ENCODE results near the gene HMGB4.

The HMGB4 gene

GRCh38 chr1:33826711-33827110, 37.2 kb upstream of the HMGB4 start:
- Histone ChIP-seq H3K4me1 (ENCODE audit: insufficient read depth, low read length, poor library complexity, severe bottlenecking) (no peaks in the 10 kb centered on the region), H3F3A (ENCODE audit: low read depth) (no peaks in the 10 kb centered on the region), H3K9me3 (ENCODE audit: insufficient read depth, low read depth, low read length) (peaks cover 6% of the 10 kb centered on the region; the same call in 1 of the 2 replicates)

GRCh38 chr1:33828059-33828458, 35.8 kb upstream of the HMGB4 start:
- H4K20me1 ChIP-seq (ENCODE audit: insufficient read depth, low read length, poor library complexity, severe bottlenecking): no peaks in the 10 kb centered on the region
- TF ChIP-seq CTCF (conservative IDR thresholded peaks at IDR 0.05; ENCODE audit: low read length) (no peak), EZH2phosphoT487 (IDR thresholded peaks at IDR 0.05; ENCODE audit: borderline replicate concordance) (no peak)
- H3K4me3 ChIP-seq (ENCODE audit: low read length, poor library complexity, severe bottlenecking): no peak overlapping the region

More at GRCh38 chr1:33826711-33827110, 37.2 kb upstream of the HMGB4 start:
- TF ChIP-seq CTCF (conservative IDR thresholded peaks at IDR 0.05; ENCODE audit: low read length): no peak
- TF ChIP-seq EZH2phosphoT487 (IDR thresholded peaks at IDR 0.05; ENCODE audit: borderline replicate concordance): no peak
- Histone ChIP-seq H3K9ac (ENCODE audit: low read depth, low read length, poor library complexity, severe bottlenecking) (no peak overlapping the region), H3K9me2 (replicated peaks; ENCODE audit: low read depth, low read length) (no peaks in the 10 kb centered on the region), H3K36me3 (ENCODE audit: insufficient read depth, low read length) (no peaks in the 10 kb centered on the region), H3K79me2 (ENCODE audit: insufficient read depth, low read length) (no peaks in the 10 kb centered on the region), H3K27me3 (ENCODE audit: insufficient read depth, low read length, poor library complexity, severe bottlenecking) (no peaks in the 10 kb centered on the region), H3K4me3 (ENCODE audit: low read length, poor library complexity, severe bottlenecking) (no peak overlapping the region), H3K4me2 (ENCODE audit: low read depth, low read length, poor library complexity, severe bottlenecking) (no peak overlapping the region), H4K20me1 (ENCODE audit: insufficient read depth, low read length, poor library complexity, severe bottlenecking) (no peaks in the 10 kb centered on the region), H2AFZ (ENCODE audit: low read length) (no peak overlapping the region)

GRCh38 chr1:33828654-33829053, 35.2 kb upstream of the HMGB4 start:
- no peaks in the 10 kb centered on the region for H3K79me2 ChIP-seq (ENCODE audit: insufficient read depth, low read length)
- H3K9me2 ChIP-seq (replicated peaks; ENCODE audit: low read depth, low read length): no peaks in the 10 kb centered on the region
- H3K9me3 ChIP-seq (ENCODE audit: insufficient read depth, low read depth, low read length): peaks cover 6% of the 10 kb centered on the region; the same call in 1 of the 2 replicates
- H3K9ac ChIP-seq (ENCODE audit: low read depth, low read length, poor library complexity, severe bottlenecking): no peak overlapping the region
- H3K4me3 ChIP-seq (ENCODE audit: low read length, poor library complexity, severe bottlenecking): no peak overlapping the region
- no peak overlapping the region for H3K4me2 ChIP-seq (ENCODE audit: low read depth, low read length, poor library complexity, severe bottlenecking)
- H3F3A ChIP-seq (ENCODE audit: low read depth): no peaks in the 10 kb centered on the region
- H3K27me3 ChIP-seq (ENCODE audit: insufficient read depth, low read length, poor library complexity, severe bottlenecking): no peaks in the 10 kb centered on the region
- H3K4me1 ChIP-seq (ENCODE audit: insufficient read depth, low read length, poor library complexity, severe bottlenecking): no peaks in the 10 kb centered on the region
- H4K20me1 ChIP-seq (ENCODE audit: insufficient read depth, low read length, poor library complexity, severe bottlenecking): no peaks in the 10 kb centered on the region
- TF ChIP-seq CTCF (conservative IDR thresholded peaks at IDR 0.05; ENCODE audit: low read length): no peak
- TF ChIP-seq EZH2phosphoT487 (IDR thresholded peaks at IDR 0.05; ENCODE audit: borderline replicate concordance): no peak
- H3K36me3 ChIP-seq (ENCODE audit: insufficient read depth, low read length): no peaks in the 10 kb centered on the region
- no peak overlapping the region for H2AFZ ChIP-seq (ENCODE audit: low read length)

More at GRCh38 chr1:33828059-33828458, 35.8 kb upstream of the HMGB4 start:
- Histone ChIP-seq H3K4me2 (ENCODE audit: low read depth, low read length, poor library complexity, severe bottlenecking) (no peak overlapping the region), H3K9me3 (ENCODE audit: insufficient read depth, low read depth, low read length) (peaks cover 6% of the 10 kb centered on the region; the same call in 1 of the 2 replicates), H3K36me3 (ENCODE audit: insufficient read depth, low read length) (no peaks in the 10 kb centered on the region), H2AFZ (ENCODE audit: low read length) (no peak overlapping the region), H3F3A (ENCODE audit: low read depth) (no peaks in the 10 kb centered on the region), H3K9me2 (replicated peaks; ENCODE audit: low read depth, low read length) (no peaks in the 10 kb centered on the region), H3K4me1 (ENCODE audit: insufficient read depth, low read length, poor library complexity, severe bottlenecking) (no peaks in the 10 kb centered on the region), H3K27me3 (ENCODE audit: insufficient read depth, low read length, poor library complexity, severe bottlenecking) (no peaks in the 10 kb centered on the region), H3K79me2 (ENCODE audit: insufficient read depth, low read length) (no peaks in the 10 kb centered on the region), H3K9ac (ENCODE audit: low read depth, low read length, poor library complexity, severe bottlenecking) (no peak overlapping the region)
